ENCODE results near the gene DUSP6. TPM values are rescaled to one million over a fixed set of nuclear protein-coding genes. Genes with fewer than 3 reads are reported as not detected.

DUSP6 gene
- total and polyA plus RNA-seq, 7 donors = 27.0 to 39.7 (median 33.2) TPM

GRCh38 chr12:89323568-89324218, 28.6 kb downstream of the DUSP6 start:
- no peak overlapping the region for H3K4me3 ChIP-seq
- H3K4me1 ChIP-seq = no peaks in the 10 kb centered on the region
- WGBS, 2 donors = 87 to 95% methylated on average over 3 of the region's 3 CpGs
- H3K36me3 ChIP-seq = no peaks in the 10 kb centered on the region
- intact Hi-C loops (cut with DNase I) = no loop called here
- H3K9me3 ChIP-seq = no peaks in the 10 kb centered on the region
- H3K27me3 ChIP-seq = no peaks in the 10 kb centered on the region
- no peak for DNase-seq
- H3K27ac ChIP-seq = no peak overlapping the region
- TF ChIP-seq, protein P1, sequence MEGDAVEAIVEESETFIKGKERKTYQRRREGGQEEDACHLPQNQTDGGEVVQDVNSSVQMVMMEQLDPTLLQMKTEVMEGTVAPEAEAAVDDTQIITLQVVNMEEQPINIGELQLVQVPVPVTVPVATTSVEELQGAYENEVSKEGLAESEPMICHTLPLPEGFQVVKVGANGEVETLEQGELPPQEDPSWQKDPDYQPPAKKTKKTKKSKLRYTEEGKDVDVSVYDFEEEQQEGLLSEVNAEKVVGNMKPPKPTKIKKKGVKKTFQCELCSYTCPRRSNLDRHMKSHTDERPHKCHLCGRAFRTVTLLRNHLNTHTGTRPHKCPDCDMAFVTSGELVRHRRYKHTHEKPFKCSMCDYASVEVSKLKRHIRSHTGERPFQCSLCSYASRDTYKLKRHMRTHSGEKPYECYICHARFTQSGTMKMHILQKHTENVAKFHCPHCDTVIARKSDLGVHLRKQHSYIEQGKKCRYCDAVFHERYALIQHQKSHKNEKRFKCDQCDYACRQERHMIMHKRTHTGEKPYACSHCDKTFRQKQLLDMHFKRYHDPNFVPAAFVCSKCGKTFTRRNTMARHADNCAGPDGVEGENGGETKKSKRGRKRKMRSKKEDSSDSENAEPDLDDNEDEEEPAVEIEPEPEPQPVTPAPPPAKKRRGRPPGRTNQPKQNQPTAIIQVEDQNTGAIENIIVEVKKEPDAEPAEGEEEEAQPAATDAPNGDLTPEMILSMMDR (IDR thresholded peaks at IDR 0.05) = no peak
- TF ChIP-seq EP300 (IDR thresholded peaks at IDR 0.05) = no peak
- no peak for TF ChIP-seq POLR2AphosphoS5 (IDR thresholded peaks at IDR 0.05)
- no peak for TF ChIP-seq POLR2A (IDR thresholded peaks at IDR 0.05)

GRCh38 chr12:89320735-89321134, 31.6 kb downstream of the DUSP6 start:
- TF ChIP-seq EP300 (IDR thresholded peaks at IDR 0.05) (no peak), POLR2A (IDR thresholded peaks at IDR 0.05) (no peak), POLR2AphosphoS5 (IDR thresholded peaks at IDR 0.05) (no peak)
- TF ChIP-seq, protein P1 (IDR thresholded peaks at IDR 0.05) = no peak
- 89 to 91% methylated on average over 1 of the region's 1 CpG for whole genome bisulfite sequencing, 2 donors
- intact Hi-C loops (cut with DNase I) = no loop called here
- no peak for DNase-seq
- H3K36me3 ChIP-seq = no peaks in the 10 kb centered on the region
- H3K27me3 ChIP-seq = no peaks in the 10 kb centered on the region
- no peak overlapping the region for H3K4me3 ChIP-seq
- no peak overlapping the region for H3K27ac ChIP-seq
- no peaks in the 10 kb centered on the region for H3K9me3 ChIP-seq
- H3K4me1 ChIP-seq = no peaks in the 10 kb centered on the region

DNA sequence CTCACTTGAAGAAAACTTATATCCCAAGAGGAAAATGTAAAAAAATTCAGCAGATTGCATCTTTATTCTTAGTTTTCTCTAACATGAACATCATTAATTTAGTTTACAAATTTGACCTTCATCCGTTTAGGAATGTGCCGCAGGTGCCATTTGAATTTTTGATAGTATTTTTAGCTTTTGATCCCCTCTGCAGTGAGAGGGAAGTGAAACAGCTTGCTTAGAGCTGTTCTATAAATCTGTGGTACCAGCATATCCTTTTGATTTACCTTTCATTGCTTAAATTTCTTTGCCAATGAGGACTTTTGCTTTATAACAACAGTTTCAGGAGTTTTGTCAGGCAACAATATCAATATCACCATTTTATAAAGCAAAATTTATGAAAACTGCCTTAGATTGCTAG, 32.7 kb downstream of the DUSP6 start:
- Histone ChIP-seq H3K27me3 (no peaks in the 10 kb centered on the region), H3K9me3 (no peaks in the 10 kb centered on the region), H3K4me1 (no peaks in the 10 kb centered on the region), H3K36me3 (no peaks in the 10 kb centered on the region), H3K4me3 (no peak overlapping the region), H3K27ac (no peak overlapping the region)
- DNase-seq = no peak
- intact Hi-C loops (cut with DNase I) = no loop called here
- no peak for TF ChIP-seq POLR2AphosphoS5 (IDR thresholded peaks at IDR 0.05)
- TF ChIP-seq EP300 (IDR thresholded peaks at IDR 0.05) = no peak
- TF ChIP-seq POLR2A (IDR thresholded peaks at IDR 0.05) = no peak
- WGBS, 2 donors = 74 to 86% methylated on average over 2 of the region's 2 CpGs

GRCh38 chr12:89319122-89319521, 33.2 kb downstream of the DUSP6 start:
- no peaks in the 10 kb centered on the region for H3K27me3 ChIP-seq
- no peaks in the 10 kb centered on the region for H3K4me1 ChIP-seq
- intact Hi-C loops (cut with DNase I) = no loop called here
- WGBS, 2 donors = 73 to 75% methylated on average over 4 of the region's 4 CpGs
- H3K36me3 ChIP-seq = no peaks in the 10 kb centered on the region
- no peaks in the 10 kb centered on the region for H3K9me3 ChIP-seq
- no peak for DNase-seq
- TF ChIP-seq POLR2A (IDR thresholded peaks at IDR 0.05) = no peak
- no peak for TF ChIP-seq EP300 (IDR thresholded peaks at IDR 0.05)
- TF ChIP-seq POLR2AphosphoS5 (IDR thresholded peaks at IDR 0.05) = no peak
- H3K4me3 ChIP-seq = no peak overlapping the region
- no peak overlapping the region for H3K27ac ChIP-seq

DNA sequence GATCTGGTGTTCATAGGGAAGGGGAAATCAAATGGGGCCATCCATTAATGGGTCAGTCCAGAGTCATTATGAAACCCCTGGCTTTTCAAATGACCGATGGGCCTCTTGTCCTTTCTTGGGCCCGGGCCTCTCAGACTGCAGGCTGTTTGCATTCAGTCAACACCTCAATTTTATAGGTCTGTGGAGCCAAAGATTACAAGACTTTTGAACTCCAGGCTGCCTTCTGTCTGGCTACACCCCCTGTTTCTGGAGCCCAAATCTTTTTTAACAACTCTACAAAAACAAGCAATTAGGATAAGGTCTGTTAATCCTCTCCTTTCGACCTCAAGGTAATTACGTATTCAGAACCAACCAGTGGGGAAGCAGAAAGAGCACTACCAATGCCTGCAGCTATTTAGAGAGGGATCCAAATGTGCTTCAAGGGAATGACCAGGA, 35.6 kb downstream of the DUSP6 start:
- intact Hi-C loops (cut with DNase I) = no loop called here
- Histone ChIP-seq H3K4me1 (no peaks in the 10 kb centered on the region), H3K4me3 (no peak overlapping the region), H3K36me3 (no peaks in the 10 kb centered on the region), H3K9me3 (no peaks in the 10 kb centered on the region), H3K27me3 (no peaks in the 10 kb centered on the region), H3K27ac (no peak overlapping the region)
- WGBS, 2 donors = 12 to 59% methylated on average over 4 of the region's 4 CpGs
- DNase-seq = no peak
- TF ChIP-seq, protein P1 (IDR thresholded peaks at IDR 0.05) = no peak
- TF ChIP-seq EP300 (IDR thresholded peaks at IDR 0.05) (no peak), POLR2AphosphoS5 (IDR thresholded peaks at IDR 0.05) (no peak), POLR2A (IDR thresholded peaks at IDR 0.05) (no peak)
